Measurements from ENCODE around the gene EML4. TPM values are rescaled to one million over a fixed set of nuclear protein-coding genes. Genes with fewer than 3 reads are reported as not detected.

EML4 gene
- total and polyA plus RNA-seq, 2 donors (not counting 1 experiment from before 2014, with no cell fraction given): 49.4 to 134 TPM

DNA sequence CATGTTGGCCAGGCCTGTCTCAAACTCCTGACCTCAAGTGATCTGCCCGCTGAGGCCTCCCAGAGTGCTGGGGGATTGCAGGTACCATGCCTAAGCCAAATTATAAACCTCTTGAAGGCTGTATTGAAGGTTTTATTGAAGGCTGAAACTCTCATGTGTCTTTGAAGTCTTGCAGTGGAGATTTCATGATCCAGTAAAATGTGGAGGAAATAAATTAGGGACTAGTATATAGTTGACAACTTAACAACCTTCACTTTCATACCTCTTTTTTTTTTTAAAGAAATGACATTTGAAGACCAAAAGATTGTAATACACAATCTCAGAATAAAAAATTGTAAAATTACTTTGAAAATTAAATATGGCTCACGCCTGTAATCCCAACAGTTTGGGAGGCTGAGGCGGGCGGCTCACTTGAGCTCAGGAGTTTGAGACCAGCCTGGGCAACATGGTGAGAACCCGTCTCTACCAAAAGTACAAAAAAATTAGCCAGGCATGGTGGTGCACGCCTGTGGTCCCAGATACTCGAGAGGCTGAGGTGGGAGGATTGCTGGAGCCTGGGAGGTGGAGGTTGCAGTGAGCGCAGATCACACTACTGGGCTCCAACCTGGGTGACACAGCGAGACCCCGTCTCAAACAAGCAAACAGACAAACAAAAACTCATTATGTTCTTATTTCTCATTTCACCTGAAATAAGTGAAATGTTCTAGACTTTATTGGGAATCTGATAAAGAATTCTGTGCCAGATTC lies 8.0 kb downstream of the EML4 start:
- no peak overlapping the region for H3K4me3 Mint-ChIP-seq
- Histone ChIP-seq H3K9me3 (ENCODE audit: control extremely low read depth in 1 of 3, control insufficient read depth in 2 of 3, insufficient read depth in 1 of 3, low read length in 2 of 3) (no peaks in the 10 kb centered on the region), H3K36me3 (replicated peaks in 1 of 2; ENCODE audit: control extremely low read depth in 1 of 2, control insufficient read depth in 1 of 2, extremely low read depth in 1 of 2, insufficient read depth in 2 of 2, low read length in 1 of 2) (peaks cover 8 to 35% of the 10 kb centered on the region in 2 experiments), H4K20me1 (ENCODE audit: control insufficient read depth, insufficient read depth, low read length, poor library complexity, severe bottlenecking) (peaks cover 52% of the 10 kb centered on the region), H2AFZ (ENCODE audit: insufficient read depth, low read depth, low read length, poor library complexity, severe bottlenecking) (no peak overlapping the region), H3K4me3 (ENCODE audit: control extremely low read depth in 1 of 5, extremely low read depth in 1 of 5, insufficient read depth in 1 of 5, low read depth in 2 of 5, low read length in 4 of 5) (no peak overlapping the region), H3K27me3 (replicated peaks in 1 of 4; ENCODE audit: control extremely low read depth in 1 of 4, control insufficient read depth in 3 of 4, insufficient read depth in 4 of 4, low read length in 3 of 4) (no peaks in the 10 kb centered on the region), H3K9ac (ENCODE audit: low read length) (no peak overlapping the region), H3K27ac (ENCODE audit: low read length in 2 of 2) (peak overlapping the region in 1 of 2 donors; percentile 18), H3K4me1 (ENCODE audit: control insufficient read depth in 2 of 2, insufficient read depth in 2 of 2, low read length in 2 of 2) (peaks cover 26 to 50% of the 10 kb centered on the region in 2 donors), H3K79me2 (ENCODE audit: control insufficient read depth, insufficient read depth, low read length) (peaks cover 100% of the 10 kb centered on the region), H3K4me2 (replicated peaks; ENCODE audit: low read depth, low read length, poor library complexity, severe bottlenecking) (no peak overlapping the region)
- no peak for TF ChIP-seq EZH2 (IDR thresholded peaks at IDR 0.05; ENCODE audit: borderline replicate concordance, insufficient read depth, low read depth, low read length, poor library complexity, severe bottlenecking)
- TF ChIP-seq, protein P1, sequence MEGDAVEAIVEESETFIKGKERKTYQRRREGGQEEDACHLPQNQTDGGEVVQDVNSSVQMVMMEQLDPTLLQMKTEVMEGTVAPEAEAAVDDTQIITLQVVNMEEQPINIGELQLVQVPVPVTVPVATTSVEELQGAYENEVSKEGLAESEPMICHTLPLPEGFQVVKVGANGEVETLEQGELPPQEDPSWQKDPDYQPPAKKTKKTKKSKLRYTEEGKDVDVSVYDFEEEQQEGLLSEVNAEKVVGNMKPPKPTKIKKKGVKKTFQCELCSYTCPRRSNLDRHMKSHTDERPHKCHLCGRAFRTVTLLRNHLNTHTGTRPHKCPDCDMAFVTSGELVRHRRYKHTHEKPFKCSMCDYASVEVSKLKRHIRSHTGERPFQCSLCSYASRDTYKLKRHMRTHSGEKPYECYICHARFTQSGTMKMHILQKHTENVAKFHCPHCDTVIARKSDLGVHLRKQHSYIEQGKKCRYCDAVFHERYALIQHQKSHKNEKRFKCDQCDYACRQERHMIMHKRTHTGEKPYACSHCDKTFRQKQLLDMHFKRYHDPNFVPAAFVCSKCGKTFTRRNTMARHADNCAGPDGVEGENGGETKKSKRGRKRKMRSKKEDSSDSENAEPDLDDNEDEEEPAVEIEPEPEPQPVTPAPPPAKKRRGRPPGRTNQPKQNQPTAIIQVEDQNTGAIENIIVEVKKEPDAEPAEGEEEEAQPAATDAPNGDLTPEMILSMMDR (IDR thresholded peaks at IDR 0.05): no peak
- intact Hi-C loops (cut with micrococcal nuclease): no loop called here
- ChIA-PET CTCF (interaction anchor here (2.1 kb wide), 1 partner anchor 18 kb away, joined by 5 read pairs; no protein-coding TSS in a partner anchor), POLR2A (no interaction called here)
- 97% methylated on average over 4 of the region's 10 CpGs for WGBS (ENCODE audit: insufficient coverage)
- DNase-seq (no peak), ATAC-seq (ENCODE audit: low read depth) (no peak)
- H3K9me3 Mint-ChIP-seq (ENCODE audit: insufficient read depth): no peaks in the 10 kb centered on the region
- H3K27ac Mint-ChIP-seq: peak overlapping the region; percentile 50
- peaks cover 66% of the 10 kb centered on the region for H3K4me1 Mint-ChIP-seq
- no peaks in the 10 kb centered on the region for H3K27me3 Mint-ChIP-seq

DNA sequence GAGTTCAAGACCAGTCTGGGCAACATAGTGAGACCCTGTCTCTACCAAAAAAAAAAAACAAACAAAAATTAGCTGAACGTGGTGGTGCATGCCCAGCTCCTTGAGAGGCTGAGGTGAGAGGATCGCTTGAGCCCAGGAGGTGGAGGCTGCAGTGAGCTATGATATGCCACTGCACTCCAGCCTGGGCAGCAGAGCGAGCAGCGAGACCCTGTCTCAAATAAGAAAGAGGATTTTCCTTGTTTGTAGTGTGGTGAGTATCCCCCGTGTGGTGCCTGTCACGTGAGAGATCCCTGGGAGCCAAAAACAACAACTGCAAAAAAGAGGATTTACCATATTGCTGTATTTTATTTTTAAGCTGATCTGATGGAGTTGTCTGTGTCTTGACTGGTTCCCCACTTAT lies 9.2 kb downstream of the EML4 start:
- H3K9me3 ChIP-seq (ENCODE audit: control extremely low read depth in 1 of 3, control insufficient read depth in 2 of 3, insufficient read depth in 1 of 3, low read length in 2 of 3): no peaks in the 10 kb centered on the region
- peak overlapping the region in 1 of 2 donors; percentile 3 for H3K27ac ChIP-seq (ENCODE audit: low read length in 2 of 2)
- no peak for DNase-seq
- H3K4me3 ChIP-seq (ENCODE audit: control extremely low read depth in 1 of 5, extremely low read depth in 1 of 5, insufficient read depth in 1 of 5, low read depth in 2 of 5, low read length in 4 of 5): no peak overlapping the region
- no peak overlapping the region for H3K4me3 Mint-ChIP-seq
- no peak for ATAC-seq (ENCODE audit: low read depth)
- peaks cover 100% of the 10 kb centered on the region for H3K79me2 ChIP-seq (ENCODE audit: control insufficient read depth, insufficient read depth, low read length)
- no peak overlapping the region for H2AFZ ChIP-seq (ENCODE audit: insufficient read depth, low read depth, low read length, poor library complexity, severe bottlenecking)
- no peaks in the 10 kb centered on the region for H3K27me3 ChIP-seq (replicated peaks in 1 of 4; ENCODE audit: control extremely low read depth in 1 of 4, control insufficient read depth in 3 of 4, insufficient read depth in 4 of 4, low read length in 3 of 4)
- H4K20me1 ChIP-seq (ENCODE audit: control insufficient read depth, insufficient read depth, low read length, poor library complexity, severe bottlenecking): peaks cover 60% of the 10 kb centered on the region
- peaks cover 8 to 35% of the 10 kb centered on the region in 2 experiments for H3K36me3 ChIP-seq (replicated peaks in 1 of 2; ENCODE audit: control extremely low read depth in 1 of 2, control insufficient read depth in 1 of 2, extremely low read depth in 1 of 2, insufficient read depth in 2 of 2, low read length in 1 of 2)
- no peak overlapping the region for H3K9ac ChIP-seq (ENCODE audit: low read length)
- peaks cover 71% of the 10 kb centered on the region for H3K4me1 Mint-ChIP-seq
- peaks cover 26 to 55% of the 10 kb centered on the region in 2 donors for H3K4me1 ChIP-seq (ENCODE audit: control insufficient read depth in 2 of 2, insufficient read depth in 2 of 2, low read length in 2 of 2)
- POLR2A ChIA-PET: no interaction called here
- no peak overlapping the region for H3K4me2 ChIP-seq (replicated peaks; ENCODE audit: low read depth, low read length, poor library complexity, severe bottlenecking)
- H3K9me3 Mint-ChIP-seq (ENCODE audit: insufficient read depth): no peaks in the 10 kb centered on the region
- CTCF ChIA-PET: interaction anchor here (0.9 to 2.4 kb wide), 2 partner anchors 18 to 83 kb away, joined by 6 to 11 read pairs; no protein-coding TSS in a partner anchor
- 87% methylated on average over 3 of the region's 6 CpGs for WGBS (ENCODE audit: insufficient coverage)
- no peak overlapping the region for H3K27ac Mint-ChIP-seq
- TF ChIP-seq EZH2 (IDR thresholded peaks at IDR 0.05; ENCODE audit: borderline replicate concordance, insufficient read depth, low read depth, low read length, poor library complexity, severe bottlenecking): no peak
- TF ChIP-seq, protein P1 (IDR thresholded peaks at IDR 0.05): no peak
- intact Hi-C loops (cut with micrococcal nuclease): no loop called here
- no peaks in the 10 kb centered on the region for H3K27me3 Mint-ChIP-seq
